ENCODE measurements around the gene EWSR1. TPM values are rescaled to one million over a fixed set of nuclear protein-coding genes. Genes with fewer than 3 reads are reported as not detected.

The EWSR1 gene
- total and polyA plus RNA-seq, 9 donors, result 111 to 207 (median 177) TPM

GRCh38 chr22:29291215-29291614 is 23.1 kb downstream of the EWSR1 start:
- no CpG with 5 or more reads among the region's 7 CpGs for WGBS (ENCODE audit: insufficient coverage)
- Histone ChIP-seq H3K27me3 (ENCODE audit: control insufficient read depth, insufficient read depth, low read length) (no peaks in the 10 kb centered on the region), H3K4me3 (ENCODE audit: low read length) (no peak overlapping the region), H3K4me1 (ENCODE audit: control insufficient read depth, insufficient read depth, low read length) (no peaks in the 10 kb centered on the region), H3K36me3 (ENCODE audit: control insufficient read depth, insufficient read depth, low read length) (peaks cover 77% of the 10 kb centered on the region), H3K9me3 (replicated peaks; ENCODE audit: control insufficient read depth, low read depth, low read length) (no peaks in the 10 kb centered on the region), H3K27ac (ENCODE audit: low read length) (no peak overlapping the region)
- DNase-seq, result no peak

- Histone ChIP-seq H3K4me3 (ENCODE audit: low read length) (no peak overlapping the region), H3K27me3 (ENCODE audit: control insufficient read depth, insufficient read depth, low read length) (no peaks in the 10 kb centered on the region), H3K9me3 (replicated peaks; ENCODE audit: control insufficient read depth, low read depth, low read length) (no peaks in the 10 kb centered on the region), H3K36me3 (ENCODE audit: control insufficient read depth, insufficient read depth, low read length) (peaks cover 80% of the 10 kb centered on the region), H3K4me1 (ENCODE audit: control insufficient read depth, insufficient read depth, low read length) (no peaks in the 10 kb centered on the region), H3K27ac (ENCODE audit: low read length) (no peak overlapping the region)
- no peak for DNase-seq
These were observed 24.3 kb downstream of the EWSR1 start for GRCh38 chr22:29292379-29292778.

GRCh38 chr22:29298641-29299040 is 30.6 kb downstream of the EWSR1 start:
- no peak overlapping the region for H3K27ac ChIP-seq (ENCODE audit: low read length)

GRCh38 chr22:29299136-29299900 is 31.2 kb downstream of the EWSR1 start:
- 87% methylated on average over 17 of the region's 19 CpGs for WGBS (ENCODE audit: insufficient coverage)
- H3K27me3 ChIP-seq (ENCODE audit: control insufficient read depth, insufficient read depth, low read length), result no peaks in the 10 kb centered on the region
- no peak overlapping the region for H3K27ac ChIP-seq (ENCODE audit: low read length)
- DNase-seq, result no peak
- H3K9me3 ChIP-seq (replicated peaks; ENCODE audit: control insufficient read depth, low read depth, low read length), result no peaks in the 10 kb centered on the region
- H3K36me3 ChIP-seq (ENCODE audit: control insufficient read depth, insufficient read depth, low read length), result peaks cover 70% of the 10 kb centered on the region
- H3K4me3 ChIP-seq (ENCODE audit: low read length), result no peak overlapping the region
- H3K4me1 ChIP-seq (ENCODE audit: control insufficient read depth, insufficient read depth, low read length), result peaks cover 18% of the 10 kb centered on the region

More at GRCh38 chr22:29298641-29299040, 30.6 kb downstream of the EWSR1 start:
- Histone ChIP-seq H3K27me3 (ENCODE audit: control insufficient read depth, insufficient read depth, low read length) (no peaks in the 10 kb centered on the region), H3K36me3 (ENCODE audit: control insufficient read depth, insufficient read depth, low read length) (peaks cover 75% of the 10 kb centered on the region), H3K4me1 (ENCODE audit: control insufficient read depth, insufficient read depth, low read length) (peaks cover 18% of the 10 kb centered on the region), H3K9me3 (replicated peaks; ENCODE audit: control insufficient read depth, low read depth, low read length) (no peaks in the 10 kb centered on the region), H3K4me3 (ENCODE audit: low read length) (no peak overlapping the region)
- no peak for DNase-seq
- WGBS (ENCODE audit: insufficient coverage), result 75% methylated on average over 2 of the region's 8 CpGs

GRCh38 chr22:29300467-29300806 is 32.4 kb downstream of the EWSR1 start:
- Histone ChIP-seq H3K4me3 (ENCODE audit: low read length) (no peak overlapping the region), H3K9me3 (replicated peaks; ENCODE audit: control insufficient read depth, low read depth, low read length) (no peaks in the 10 kb centered on the region), H3K36me3 (ENCODE audit: control insufficient read depth, insufficient read depth, low read length) (peaks cover 60% of the 10 kb centered on the region), H3K27ac (ENCODE audit: low read length) (no peak overlapping the region), H3K4me1 (ENCODE audit: control insufficient read depth, insufficient read depth, low read length) (peaks cover 18% of the 10 kb centered on the region), H3K27me3 (ENCODE audit: control insufficient read depth, insufficient read depth, low read length) (no peaks in the 10 kb centered on the region)
- 55% methylated on average over 3 of the region's 4 CpGs for WGBS (ENCODE audit: insufficient coverage)
- no peak for DNase-seq

- Histone ChIP-seq H3K4me1 (ENCODE audit: control insufficient read depth, insufficient read depth, low read length) (peaks cover 20% of the 10 kb centered on the region), H3K9me3 (replicated peaks; ENCODE audit: control insufficient read depth, low read depth, low read length) (no peaks in the 10 kb centered on the region), H3K4me3 (ENCODE audit: low read length) (no peak overlapping the region), H3K27me3 (ENCODE audit: control insufficient read depth, insufficient read depth, low read length) (no peaks in the 10 kb centered on the region), H3K27ac (ENCODE audit: low read length) (no peak overlapping the region), H3K36me3 (ENCODE audit: control insufficient read depth, insufficient read depth, low read length) (peaks cover 55% of the 10 kb centered on the region)
- no peak for DNase-seq
- 69% methylated on average over 5 of the region's 10 CpGs for WGBS (ENCODE audit: insufficient coverage)
These were observed 32.9 kb downstream of the EWSR1 start for GRCh38 chr22:29300807-29301601.

- H3K27me3 ChIP-seq (ENCODE audit: control insufficient read depth, insufficient read depth, low read length), result no peaks in the 10 kb centered on the region
- no peak for DNase-seq
- no peak overlapping the region for H3K27ac ChIP-seq (ENCODE audit: low read length)
- peaks cover 26% of the 10 kb centered on the region for H3K4me1 ChIP-seq (ENCODE audit: control insufficient read depth, insufficient read depth, low read length)
- H3K36me3 ChIP-seq (ENCODE audit: control insufficient read depth, insufficient read depth, low read length), result peaks cover 46% of the 10 kb centered on the region
- H3K4me3 ChIP-seq (ENCODE audit: low read length), result no peak overlapping the region
- no peaks in the 10 kb centered on the region for H3K9me3 ChIP-seq (replicated peaks; ENCODE audit: control insufficient read depth, low read depth, low read length)
- WGBS (ENCODE audit: insufficient coverage), result 84% methylated on average over 11 of the region's 17 CpGs
These were observed 33.8 kb downstream of the EWSR1 start for GRCh38 chr22:29301716-29302401.

GRCh38 chr22:29302402-29302680 is 34.3 kb downstream of the EWSR1 start:
- no peak overlapping the region for H3K27ac ChIP-seq (ENCODE audit: low read length)
- peaks cover 42% of the 10 kb centered on the region for H3K36me3 ChIP-seq (ENCODE audit: control insufficient read depth, insufficient read depth, low read length)
- H3K4me3 ChIP-seq (ENCODE audit: low read length), result no peak overlapping the region
- 80% methylated on average over 1 of the region's 2 CpGs for WGBS (ENCODE audit: insufficient coverage)
- no peaks in the 10 kb centered on the region for H3K9me3 ChIP-seq (replicated peaks; ENCODE audit: control insufficient read depth, low read depth, low read length)
- peaks cover 28% of the 10 kb centered on the region for H3K4me1 ChIP-seq (ENCODE audit: control insufficient read depth, insufficient read depth, low read length)
- H3K27me3 ChIP-seq (ENCODE audit: control insufficient read depth, insufficient read depth, low read length), result no peaks in the 10 kb centered on the region
- peak; percentile 16 for DNase-seq

- H3K36me3 ChIP-seq (ENCODE audit: control insufficient read depth, insufficient read depth, low read length), result peaks cover 36% of the 10 kb centered on the region
- H3K9me3 ChIP-seq (replicated peaks; ENCODE audit: control insufficient read depth, low read depth, low read length), result no peaks in the 10 kb centered on the region
- peaks cover 33% of the 10 kb centered on the region for H3K4me1 ChIP-seq (ENCODE audit: control insufficient read depth, insufficient read depth, low read length)
- H3K4me3 ChIP-seq (ENCODE audit: low read length), result no peak overlapping the region
- WGBS (ENCODE audit: insufficient coverage), result 37% methylated on average over 10 of the region's 13 CpGs
- H3K27ac ChIP-seq (ENCODE audit: low read length), result peak overlapping the region; percentile 35
- H3K27me3 ChIP-seq (ENCODE audit: control insufficient read depth, insufficient read depth, low read length), result no peaks in the 10 kb centered on the region
- peak; percentile 59 for DNase-seq
These were observed 34.8 kb downstream of the EWSR1 start for GRCh38 chr22:29302681-29303465.

GRCh38 chr22:29305836-29306174 is 37.7 kb downstream of the EWSR1 start:
- WGBS (ENCODE audit: insufficient coverage), result 29% methylated on average over 6 of the region's 7 CpGs
- Histone ChIP-seq H3K9me3 (replicated peaks; ENCODE audit: control insufficient read depth, low read depth, low read length) (no peaks in the 10 kb centered on the region), H3K27me3 (ENCODE audit: control insufficient read depth, insufficient read depth, low read length) (no peaks in the 10 kb centered on the region), H3K27ac (ENCODE audit: low read length) (no peak overlapping the region), H3K4me1 (ENCODE audit: control insufficient read depth, insufficient read depth, low read length) (peaks cover 61% of the 10 kb centered on the region), H3K36me3 (ENCODE audit: control insufficient read depth, insufficient read depth, low read length) (peaks cover 16% of the 10 kb centered on the region), H3K4me3 (ENCODE audit: low read length) (peak overlapping the region; percentile 86)
- DNase-seq, result no peak

Measured in muscle of leg (tissue), 11 donors.